Stimulated activated CD4-positive, alpha-beta T cell treated with anti-CD3 and anti-CD28 coated beads, Interleukin-4, amount 100 ng/mL, for 4 hours (primary cell): ENCODE data around the gene SCTR.

Experiments
- DNase-seq, 2 experiments: peaks; one replicate each; pipeline ENCODE4 v3.0.0-alpha.2; 2020

The SCTR gene

DNA sequence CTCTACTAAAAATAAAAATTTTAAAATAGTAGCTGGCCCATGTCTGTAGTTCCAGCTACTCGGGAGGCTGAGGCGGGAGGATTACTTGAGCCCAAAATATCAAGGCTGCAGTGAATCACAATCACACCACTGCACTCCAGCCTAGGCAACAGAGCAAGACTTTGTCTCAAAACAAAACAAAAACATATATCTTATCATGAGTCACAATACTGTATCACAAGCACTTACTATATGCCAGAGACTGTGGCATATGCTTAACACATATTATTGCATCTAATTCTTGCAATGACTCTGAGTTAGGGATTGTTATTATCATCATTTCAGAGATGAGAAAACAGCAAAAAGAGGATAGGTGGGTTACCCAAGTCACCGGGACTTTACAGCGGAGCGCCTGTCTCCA is 122.2 kb downstream of the SCTR start:
- no peak for DNase-seq

DNA sequence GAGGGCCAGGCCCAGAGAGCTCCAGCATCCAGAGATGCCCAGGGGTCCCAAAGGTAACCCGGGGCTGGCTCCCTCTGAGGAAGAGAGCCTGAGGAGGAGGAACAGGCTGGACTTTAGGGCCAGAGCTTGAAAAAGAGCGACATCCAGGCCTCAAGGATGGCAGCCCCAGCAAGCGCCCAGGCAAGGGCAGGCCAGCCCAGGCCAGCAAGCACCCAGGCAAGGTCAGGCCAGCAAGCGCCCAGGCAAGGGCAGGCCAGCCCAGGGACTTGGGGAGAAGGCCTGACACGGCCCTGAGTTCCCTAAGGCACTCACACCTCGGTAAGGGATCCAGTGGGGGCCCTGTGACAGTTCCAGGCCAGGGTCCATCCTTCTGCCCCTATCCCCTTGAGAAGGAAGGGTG is 127.1 kb downstream of the SCTR start:
- no peak for DNase-seq

DNA sequence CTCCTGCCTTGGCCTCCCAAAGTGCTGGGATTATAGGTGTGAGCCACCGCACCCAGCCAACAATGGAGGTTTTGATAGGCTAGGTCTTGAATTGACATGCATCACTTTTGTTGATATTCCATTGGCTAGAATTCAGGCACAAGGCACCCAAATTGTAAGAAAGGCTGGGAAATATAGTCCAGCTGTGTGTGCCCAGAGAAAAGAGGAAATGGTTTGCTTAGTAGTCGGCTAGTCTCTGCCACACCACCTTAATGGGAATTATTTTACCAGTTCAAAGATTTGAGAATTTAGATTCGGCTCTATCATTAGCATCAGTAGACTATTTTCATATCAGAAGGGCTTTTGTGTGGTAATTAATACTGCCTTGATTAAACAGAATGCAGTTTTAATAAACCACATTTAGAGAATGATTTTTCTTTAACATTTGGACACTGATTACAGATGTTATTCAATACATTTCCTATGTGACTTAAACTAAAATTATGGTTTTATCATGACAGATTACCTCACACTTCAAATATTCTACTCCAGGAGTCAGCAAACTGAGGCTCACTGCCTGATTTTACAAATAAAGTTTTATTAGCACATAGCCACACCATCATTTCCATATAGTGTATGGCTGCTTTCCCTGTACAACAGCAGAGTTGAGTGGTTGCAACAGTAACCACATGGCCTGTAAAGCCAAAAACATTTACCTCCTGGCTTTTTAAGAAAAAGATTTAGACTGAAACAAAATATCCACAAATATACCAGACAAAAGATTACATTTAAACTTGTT is 130.1 kb downstream of the SCTR start:
- DNase-seq = no peak
